Left kidney (tissue), 2 donors: ENCODE measurements around the gene ZNF425. TPM values are rescaled to one million over a fixed set of nuclear protein-coding genes. Genes with fewer than 3 reads are reported as not detected.
"Not testable (repeated sequence)": the region's sequence is repeated elsewhere in the genome, so short reads cannot be mapped to it uniquely, and the experiment has no call there.

Experiments used
- DNase-seq: peaks from one replicate; pipeline ENCODE4 v3.0.0-alpha.2; 2013
- polyA plus RNA-seq: library from polyadenylated mRNA; unstranded; fragments of 120-200 nt; gene quantifications from one replicate; pipeline ENCODE4 v1.2.1, GENCODE V29; 2013; ENCODE audit not compliant: insufficient read length

ZNF425 gene
- polyA plus RNA-seq, 1 donor: 8.6 TPM

GRCh38 chr7:149074116-149074885, 51.8 kb downstream of the ZNF425 start:
- no peak for DNase-seq

GRCh38 chr7:149072438-149072775, 53.7 kb downstream of the ZNF425 start:
- no peak for DNase-seq

- DNase-seq: no peak
These were observed 54.3 kb downstream of the ZNF425 start for GRCh38 chr7:149071641-149072437.

- DNase-seq: no peak
These were observed 54.9 kb downstream of the ZNF425 start for GRCh38 chr7:149071182-149071635.

- DNase-seq: no peak
These were observed 55.6 kb downstream of the ZNF425 start for GRCh38 chr7:149070372-149071125.

- no peak for DNase-seq
These were observed 58.3 kb downstream of the ZNF425 start for GRCh38 chr7:149067869-149068268.

- no peak for DNase-seq
These were observed 62.6 kb downstream of the ZNF425 start for GRCh38 chr7:149063476-149063875.

GRCh38 chr7:149062217-149062899, 63.8 kb downstream of the ZNF425 start:
- DNase-seq: not testable (repeated sequence)

GRCh38 chr7:149060156-149060555, 66.0 kb downstream of the ZNF425 start:
- DNase-seq: no peak

- DNase-seq: no peak
These were observed 72.2 kb downstream of the ZNF425 start for GRCh38 chr7:149053885-149054284.

GRCh38 chr7:149053384-149053783, 72.7 kb downstream of the ZNF425 start:
- no peak for DNase-seq

Other genes starting within 250 kb of the ZNF425 start
- gene EZH2, start 242.0 kb downstream of the ZNF425 start, polyA plus RNA-seq: 63.9 TPM
- gene PDIA4, start 97.8 kb downstream of the ZNF425 start, polyA plus RNA-seq: 175 TPM
- gene ZNF786, start 35.6 kb downstream of the ZNF425 start, polyA plus RNA-seq: 9.3 TPM
- 15.6 TPM for gene ZNF398, start 21.1 kb upstream of the ZNF425 start, polyA plus RNA-seq
- 25.2 TPM for gene ZNF282, start 69.2 kb upstream of the ZNF425 start, polyA plus RNA-seq
- 17.1 TPM for gene ZNF212, start 113.3 kb upstream of the ZNF425 start, polyA plus RNA-seq
- 17.0 TPM for gene ZNF783, start 135.9 kb upstream of the ZNF425 start, polyA plus RNA-seq